ENCODE measurements around the gene WWP2.

WWP2 gene

GRCh38 chr16:69859105-69859989 is 97.2 kb downstream of the WWP2 start:
- peak; percentile 30 for DNase-seq (ENCODE audit: low spot score)

- no peak for DNase-seq (ENCODE audit: low spot score)
Measured at GRCh38 chr16:69860233-69861231, 98.4 kb downstream of the WWP2 start.

- no peak for DNase-seq (ENCODE audit: low spot score)
Measured at GRCh38 chr16:69861292-69862030, 99.3 kb downstream of the WWP2 start.

GRCh38 chr16:69863401-69864281 is 101.5 kb downstream of the WWP2 start:
- DNase-seq (ENCODE audit: low spot score), result no peak

GRCh38 chr16:69865701-69866100 is 103.6 kb downstream of the WWP2 start:
- no peak for DNase-seq (ENCODE audit: low spot score)

GRCh38 chr16:69867784-69868560 is 105.8 kb downstream of the WWP2 start:
- DNase-seq (ENCODE audit: low spot score), result no peak

- DNase-seq (ENCODE audit: low spot score), result no peak
Measured at GRCh38 chr16:69870761-69871160, 108.6 kb downstream of the WWP2 start.

- DNase-seq (ENCODE audit: low spot score), result no peak
Measured at GRCh38 chr16:69871708-69872107, 109.6 kb downstream of the WWP2 start.

GRCh38 chr16:69872888-69873287 is 110.8 kb downstream of the WWP2 start:
- no peak for DNase-seq (ENCODE audit: low spot score)

GRCh38 chr16:69873783-69874182 is 111.7 kb downstream of the WWP2 start:
- no peak for DNase-seq (ENCODE audit: low spot score)

- DNase-seq (ENCODE audit: low spot score), result no peak
Measured at GRCh38 chr16:69874271-69874670, 112.1 kb downstream of the WWP2 start.

- no peak for DNase-seq (ENCODE audit: low spot score)
Measured at GRCh38 chr16:69880640-69881133, 118.6 kb downstream of the WWP2 start.

- no peak for DNase-seq (ENCODE audit: low spot score)
Measured at GRCh38 chr16:69881141-69881540, 119.0 kb downstream of the WWP2 start.

GRCh38 chr16:69883744-69884143 is 121.6 kb downstream of the WWP2 start:
- DNase-seq (ENCODE audit: low spot score), result no peak

- no peak for DNase-seq (ENCODE audit: low spot score)
Measured at GRCh38 chr16:69885722-69886121, 123.6 kb downstream of the WWP2 start.

GRCh38 chr16:69886726-69887125 is 124.6 kb downstream of the WWP2 start:
- DNase-seq (ENCODE audit: low spot score), result no peak

- DNase-seq (ENCODE audit: low spot score), result no peak
Measured at GRCh38 chr16:69888005-69888590, 126.0 kb downstream of the WWP2 start.

GRCh38 chr16:69889295-69889964 is 127.3 kb downstream of the WWP2 start:
- no peak for DNase-seq (ENCODE audit: low spot score)

Data from hematopoietic multipotent progenitor cell treated with erythropoietin and hydrocortisone succinate and interleukin-3 and kit ligand, for 17 days (in vitro differentiated cells).